HG03439 (cell line): ENCODE measurements around the gene PCDHA8.
"Not testable (repeated sequence)": the region's sequence is repeated elsewhere in the genome, so short reads cannot be mapped to it uniquely, and the experiment has no call there.

Source experiments
- ATAC-seq: cut with Tn5 transposase; IDR thresholded peaks from one replicate; pipeline ENCODE4 v1.9.1; 2021; ENCODE audit warnings: mild to moderate bottlenecking, moderate library complexity; ENCODE audit not compliant: unreplicated experiment

PCDHA8 gene

DNA sequence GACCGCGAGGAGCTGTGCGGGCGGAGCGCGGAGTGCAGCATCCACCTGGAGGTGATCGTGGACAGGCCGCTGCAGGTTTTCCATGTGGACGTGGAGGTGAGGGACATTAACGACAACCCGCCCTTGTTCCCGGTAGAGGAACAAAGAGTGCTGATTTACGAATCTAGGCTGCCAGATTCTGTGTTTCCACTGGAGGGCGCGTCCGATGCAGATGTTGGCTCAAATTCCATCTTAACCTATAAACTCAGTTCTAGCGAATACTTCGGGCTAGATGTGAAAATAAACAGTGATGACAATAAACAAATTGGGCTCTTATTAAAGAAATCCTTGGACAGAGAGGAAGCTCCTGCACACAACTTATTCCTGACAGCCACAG is 12.6 kb upstream of the PCDHA8 start:
- no peak for ATAC-seq

DNA sequence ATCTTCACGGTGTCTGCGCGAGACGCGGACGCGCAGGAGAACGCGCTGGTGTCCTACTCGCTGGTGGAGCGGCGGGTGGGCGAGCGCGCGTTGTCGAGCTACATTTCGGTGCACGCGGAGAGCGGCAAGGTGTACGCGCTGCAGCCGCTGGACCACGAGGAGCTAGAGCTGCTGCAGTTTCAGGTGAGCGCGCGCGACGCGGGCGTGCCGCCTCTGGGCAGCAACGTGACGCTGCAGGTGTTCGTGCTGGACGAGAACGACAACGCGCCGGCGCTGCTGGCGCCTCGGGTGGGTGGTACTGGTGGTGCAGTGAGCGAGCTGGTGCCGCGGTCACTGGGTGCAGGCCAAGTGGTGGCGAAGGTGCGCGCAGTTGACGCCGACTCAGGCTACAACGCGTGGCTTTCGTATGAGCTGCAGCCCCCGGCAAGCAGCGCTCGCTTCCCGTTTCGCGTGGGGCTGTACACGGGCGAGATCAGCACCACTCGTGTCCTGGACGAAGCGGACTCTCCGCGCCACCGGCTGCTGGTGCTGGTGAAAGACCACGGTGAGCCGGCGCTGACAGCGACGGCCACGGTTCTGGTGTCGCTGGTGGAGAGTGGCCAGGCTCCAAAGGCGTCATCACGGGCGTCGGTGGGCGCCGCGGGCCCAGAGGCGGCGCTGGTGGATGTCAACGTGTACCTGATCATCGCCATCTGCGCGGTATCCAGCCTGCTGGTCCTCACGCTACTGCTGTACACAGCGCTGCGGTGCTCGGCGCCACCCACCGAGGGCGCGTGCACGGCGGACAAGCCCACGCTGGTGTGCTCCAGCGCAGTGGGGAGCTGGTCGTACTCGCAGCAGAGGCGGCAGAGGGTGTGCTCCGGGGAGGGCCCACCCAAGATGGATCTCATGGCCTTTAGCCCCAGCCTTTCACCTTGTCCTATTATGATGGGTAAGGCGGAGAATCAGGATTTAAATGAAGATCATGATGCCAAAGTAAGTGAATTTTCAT is 11.2 kb upstream of the PCDHA8 start:
- not testable (repeated sequence) for ATAC-seq

DNA sequence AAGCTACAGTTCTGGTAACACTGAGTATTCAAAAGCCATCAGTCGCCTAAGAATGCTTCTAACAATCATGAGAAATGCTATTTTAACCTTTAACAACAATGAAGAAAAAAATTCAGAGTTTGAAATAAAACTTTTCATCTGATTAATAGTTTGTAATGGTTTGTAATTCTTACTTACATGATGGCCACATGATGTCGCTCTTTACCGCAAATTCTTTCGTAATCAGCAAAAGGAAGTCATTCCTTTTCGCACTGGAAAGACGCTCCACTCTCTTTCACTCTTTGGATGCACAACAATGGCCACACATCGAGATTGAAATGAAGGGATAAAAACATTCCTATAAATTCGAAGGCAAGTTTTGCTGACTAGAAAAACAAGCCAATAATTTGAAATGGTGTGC is 7.0 kb upstream of the PCDHA8 start, which contains the start of gene PCDHA7:
PCDHA7 (plus strand) TSS at position 277 of the 400 bp plus-strand sequence; CDS start at position 392, 115 bp downstream.
- ATAC-seq, result no peak

DNA sequence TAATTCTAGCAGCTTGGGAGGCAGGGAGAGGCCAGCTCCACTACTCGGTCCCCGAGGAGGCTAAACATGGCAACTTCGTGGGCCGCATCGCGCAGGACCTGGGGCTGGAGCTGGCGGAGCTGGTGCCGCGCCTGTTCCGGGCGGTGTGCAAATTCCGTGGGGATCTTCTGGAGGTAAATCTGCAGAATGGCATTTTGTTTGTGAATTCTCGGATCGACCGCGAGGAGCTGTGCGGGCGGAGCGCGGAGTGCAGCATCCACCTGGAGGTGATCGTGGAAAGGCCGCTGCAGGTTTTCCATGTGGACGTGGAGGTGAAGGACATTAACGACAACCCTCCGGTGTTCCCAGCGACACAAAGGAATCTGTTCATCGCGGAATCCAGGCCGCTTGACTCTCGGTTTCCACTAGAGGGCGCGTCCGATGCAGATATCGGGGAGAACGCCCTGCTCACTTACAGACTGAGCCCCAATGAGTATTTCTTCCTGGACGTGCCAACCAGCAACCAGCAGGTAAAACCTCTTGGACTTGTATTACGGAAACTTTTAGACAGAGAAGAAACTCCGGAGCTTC is 6.5 kb upstream of the PCDHA8 start:
- ATAC-seq, result not testable (repeated sequence)

DNA sequence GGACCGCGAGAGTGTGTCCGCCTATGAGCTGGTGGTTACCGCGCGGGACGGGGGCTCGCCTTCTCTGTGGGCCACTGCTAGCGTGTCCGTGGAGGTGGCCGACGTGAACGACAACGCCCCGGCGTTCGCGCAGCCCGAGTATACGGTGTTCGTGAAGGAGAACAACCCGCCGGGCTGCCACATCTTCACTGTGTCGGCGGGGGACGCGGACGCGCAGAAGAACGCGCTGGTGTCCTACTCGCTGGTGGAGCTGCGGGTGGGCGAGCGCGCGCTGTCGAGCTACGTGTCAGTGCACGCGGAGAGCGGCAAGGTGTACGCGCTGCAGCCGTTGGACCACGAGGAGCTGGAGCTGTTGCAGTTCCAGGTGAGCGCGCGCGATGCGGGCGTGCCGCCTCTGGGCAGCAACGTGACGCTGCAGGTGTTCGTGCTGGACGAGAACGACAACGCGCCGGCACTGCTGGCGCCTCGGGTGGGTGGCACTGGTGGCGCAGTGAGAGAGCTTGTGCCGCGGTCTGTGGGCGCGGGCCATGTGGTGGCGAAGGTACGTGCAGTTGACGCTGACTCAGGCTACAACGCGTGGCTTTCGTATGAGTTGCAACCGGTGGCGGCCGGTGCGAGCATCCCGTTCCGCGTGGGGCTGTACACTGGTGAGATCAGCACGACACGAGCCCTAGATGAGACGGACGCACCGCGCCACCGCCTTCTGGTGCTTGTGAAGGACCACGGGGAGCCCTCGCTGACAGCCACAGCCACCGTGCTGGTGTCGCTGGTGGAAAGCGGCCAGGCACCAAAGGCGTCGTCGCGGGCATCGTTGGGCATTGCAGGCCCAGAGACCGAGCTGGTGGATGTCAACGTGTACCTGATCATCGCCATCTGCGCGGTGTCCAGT is 5.1 kb upstream of the PCDHA8 start:
- no peak for ATAC-seq

DNA sequence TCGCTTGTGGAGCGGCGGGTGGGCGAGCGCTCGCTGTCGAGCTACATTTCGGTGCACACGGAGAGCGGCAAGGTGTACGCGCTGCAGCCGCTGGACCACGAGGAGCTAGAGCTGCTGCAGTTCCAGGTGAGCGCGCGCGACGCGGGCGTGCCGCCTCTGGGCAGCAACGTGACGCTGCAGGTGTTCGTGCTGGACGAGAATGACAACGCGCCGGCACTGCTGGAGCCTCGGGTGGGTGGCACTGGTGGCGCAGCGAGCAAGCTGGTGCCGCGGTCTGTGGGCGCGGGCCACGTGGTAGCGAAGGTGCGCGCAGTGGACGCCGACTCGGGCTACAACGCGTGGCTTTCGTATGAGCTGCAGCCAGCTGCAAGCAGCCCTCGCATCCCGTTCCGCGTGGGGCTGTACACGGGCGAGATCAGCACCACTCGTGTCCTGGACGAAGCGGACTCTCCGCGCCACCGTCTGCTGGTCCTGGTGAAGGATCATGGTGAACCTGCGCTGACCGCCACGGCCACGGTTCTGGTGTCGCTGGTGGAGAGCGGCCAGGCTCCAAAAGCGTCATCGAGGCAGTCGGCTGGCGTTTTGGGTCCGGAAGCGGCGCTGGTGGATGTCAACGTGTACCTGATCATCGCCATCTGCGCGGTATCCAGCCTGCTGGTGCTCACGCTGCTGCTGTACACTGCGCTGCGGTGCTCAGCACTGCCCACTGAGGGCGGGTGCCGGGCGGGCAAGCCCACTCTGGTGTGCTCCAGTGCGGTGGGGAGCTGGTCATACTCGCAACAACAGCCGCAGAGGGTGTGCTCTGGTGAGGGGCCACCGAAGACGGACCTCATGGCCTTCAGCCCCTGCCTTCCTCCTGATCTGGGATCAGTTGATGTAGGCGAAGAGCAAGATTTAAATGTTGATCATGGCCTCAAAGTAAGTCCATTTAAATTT is 2.1 kb downstream of the PCDHA8 start:
- ATAC-seq, result no peak

DNA sequence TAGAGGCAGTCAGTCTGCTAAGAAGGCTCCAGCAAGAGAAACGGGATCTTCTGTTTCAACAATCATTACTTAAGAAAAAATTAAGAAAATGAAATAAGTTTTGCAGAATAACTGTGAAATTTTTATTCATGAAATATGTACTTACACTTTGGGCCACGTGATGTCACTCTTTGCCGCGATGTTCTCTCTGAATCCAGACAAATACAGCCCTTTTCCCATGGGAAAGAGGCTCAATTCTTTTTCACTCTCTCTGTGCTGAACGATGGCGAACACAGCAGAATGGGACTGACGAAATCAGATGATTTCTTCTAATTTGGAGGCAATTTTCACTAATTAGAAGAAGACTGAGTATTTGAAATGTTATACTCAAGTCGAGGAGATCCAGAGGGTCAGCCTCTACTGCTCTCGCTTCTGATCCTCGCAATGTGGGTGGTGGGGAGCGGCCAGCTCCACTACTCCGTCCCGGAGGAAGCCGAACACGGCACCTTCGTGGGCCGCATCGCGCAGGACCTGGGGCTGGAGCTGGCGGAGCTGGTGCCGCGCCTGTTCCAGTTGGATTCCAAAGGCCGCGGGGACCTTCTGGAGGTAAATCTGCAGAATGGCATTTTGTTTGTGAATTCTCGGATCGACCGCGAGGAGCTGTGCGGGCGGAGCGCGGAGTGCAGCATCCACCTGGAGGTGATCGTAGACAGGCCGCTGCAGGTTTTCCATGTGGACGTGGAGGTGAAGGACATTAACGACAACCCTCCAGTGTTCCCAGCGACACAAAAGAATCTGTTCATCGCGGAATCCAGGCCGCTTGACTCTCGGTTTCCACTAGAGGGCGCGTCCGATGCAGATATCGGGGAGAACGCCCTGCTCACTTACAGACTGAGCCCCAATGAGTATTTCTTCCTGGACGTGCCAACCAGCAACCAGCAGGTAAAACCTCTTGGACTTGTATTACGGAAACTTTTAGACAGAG is 7.4 kb downstream of the PCDHA8 start, which contains the start of gene PCDHA9:
PCDHA9 (plus strand) TSS at position 244 of the 964 bp plus-strand sequence; CDS start at position 358, 114 bp downstream.
- not testable (repeated sequence) for ATAC-seq

DNA sequence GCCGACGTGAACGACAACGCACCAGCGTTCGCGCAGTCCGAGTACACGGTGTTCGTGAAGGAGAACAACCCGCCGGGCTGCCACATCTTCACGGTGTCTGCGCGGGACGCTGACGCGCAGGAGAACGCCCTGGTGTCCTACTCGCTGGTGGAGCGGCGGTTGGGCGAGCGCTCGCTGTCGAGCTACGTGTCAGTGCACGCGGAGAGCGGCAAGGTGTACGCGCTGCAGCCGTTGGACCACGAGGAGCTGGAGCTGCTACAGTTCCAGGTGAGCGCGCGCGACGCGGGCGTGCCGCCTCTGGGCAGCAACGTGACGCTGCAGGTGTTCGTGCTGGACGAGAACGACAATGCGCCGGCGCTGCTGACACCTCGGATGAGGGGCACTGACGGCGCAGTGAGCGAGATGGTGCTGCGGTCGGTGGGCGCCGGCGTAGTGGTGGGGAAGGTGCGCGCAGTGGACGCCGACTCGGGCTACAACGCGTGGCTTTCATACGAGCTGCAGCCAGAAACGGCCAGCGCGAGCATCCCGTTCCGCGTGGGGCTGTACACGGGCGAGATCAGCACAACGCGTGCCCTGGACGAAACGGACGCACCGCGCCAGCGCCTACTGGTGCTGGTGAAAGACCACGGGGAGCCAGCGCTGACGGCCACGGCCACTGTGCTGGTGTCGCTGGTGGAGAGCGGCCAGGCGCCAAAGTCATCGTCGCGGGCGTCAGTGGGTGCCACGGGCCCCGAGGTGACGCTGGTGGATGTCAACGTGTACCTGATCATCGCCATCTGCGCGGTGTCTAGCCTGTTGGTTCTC is 9.0 kb downstream of the PCDHA8 start:
- ATAC-seq, result not testable (repeated sequence)

DNA sequence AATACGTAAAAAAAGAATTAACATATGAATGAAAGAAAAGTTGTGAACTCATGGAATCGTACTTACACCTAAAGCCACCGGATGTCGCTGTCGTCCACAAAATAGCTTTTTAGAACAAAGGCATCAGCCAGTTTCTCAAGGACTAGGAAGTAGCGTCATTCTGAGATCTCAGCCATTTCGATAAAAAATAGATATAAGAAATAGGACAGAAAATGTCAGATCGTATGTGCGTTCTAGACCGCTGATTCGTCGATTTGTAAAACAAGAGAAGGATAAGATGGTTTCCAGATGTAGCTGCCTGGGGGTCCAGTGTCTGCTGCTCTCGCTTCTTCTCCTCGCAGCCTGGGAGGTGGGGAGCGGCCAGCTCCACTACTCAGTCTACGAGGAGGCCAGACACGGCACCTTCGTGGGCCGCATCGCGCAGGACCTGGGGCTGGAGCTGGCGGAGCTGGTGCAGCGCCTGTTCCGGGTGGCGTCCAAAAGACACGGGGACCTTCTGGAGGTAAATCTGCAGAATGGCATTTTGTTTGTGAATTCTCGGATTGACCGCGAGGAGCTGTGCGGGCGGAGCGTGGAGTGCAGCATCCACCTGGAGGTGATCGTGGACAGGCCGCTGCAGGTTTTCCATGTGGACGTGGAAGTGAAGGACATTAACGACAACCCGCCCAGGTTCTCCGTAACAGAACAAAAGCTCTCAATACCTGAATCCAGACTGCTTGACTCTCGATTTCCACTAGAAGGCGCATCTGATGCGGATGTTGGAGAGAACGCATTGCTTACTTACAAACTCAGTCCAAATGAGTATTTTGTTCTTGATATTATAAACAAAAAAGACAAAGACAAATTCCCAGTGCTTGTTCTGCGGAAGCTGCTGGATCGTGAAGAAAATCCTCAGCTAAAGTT is 15.0 kb downstream of the PCDHA8 start, which contains the start of gene PCDHA10:
PCDHA10 (plus strand) TSS at position 126 of the 903 bp plus-strand sequence; CDS start at position 278, 152 bp downstream.
- ATAC-seq, result no peak

DNA sequence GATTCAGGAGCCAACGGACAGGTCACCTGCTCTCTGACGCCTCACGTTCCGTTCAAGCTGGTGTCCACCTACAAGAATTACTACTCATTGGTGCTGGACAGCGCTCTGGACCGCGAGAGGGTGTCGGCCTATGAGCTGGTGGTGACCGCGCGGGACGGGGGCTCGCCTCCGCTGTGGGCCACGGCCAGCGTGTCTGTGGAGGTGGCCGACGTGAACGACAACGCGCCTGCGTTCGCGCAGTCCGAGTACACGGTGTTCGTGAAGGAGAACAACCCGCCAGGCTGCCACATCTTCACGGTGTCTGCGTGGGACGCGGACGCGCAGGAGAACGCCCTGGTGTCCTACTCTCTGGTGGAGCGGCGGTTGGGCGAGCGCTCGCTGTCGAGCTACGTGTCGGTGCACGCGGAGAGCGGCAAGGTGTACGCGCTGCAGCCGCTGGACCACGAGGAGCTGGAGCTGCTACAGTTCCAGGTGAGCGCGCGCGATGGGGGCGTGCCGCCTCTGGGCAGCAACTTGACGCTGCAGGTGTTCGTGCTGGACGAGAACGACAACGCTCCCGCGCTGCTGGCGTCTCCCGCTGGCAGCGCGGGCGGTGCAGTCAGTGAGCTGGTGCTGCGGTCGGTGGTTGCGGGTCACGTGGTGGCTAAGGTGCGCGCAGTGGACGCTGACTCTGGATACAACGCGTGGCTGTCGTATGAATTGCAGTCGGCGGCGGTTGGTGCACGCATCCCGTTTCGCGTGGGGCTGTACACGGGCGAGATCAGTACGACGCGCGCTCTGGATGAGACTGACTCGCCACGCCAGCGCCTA is 16.4 kb downstream of the PCDHA8 start:
- no peak for ATAC-seq

DNA sequence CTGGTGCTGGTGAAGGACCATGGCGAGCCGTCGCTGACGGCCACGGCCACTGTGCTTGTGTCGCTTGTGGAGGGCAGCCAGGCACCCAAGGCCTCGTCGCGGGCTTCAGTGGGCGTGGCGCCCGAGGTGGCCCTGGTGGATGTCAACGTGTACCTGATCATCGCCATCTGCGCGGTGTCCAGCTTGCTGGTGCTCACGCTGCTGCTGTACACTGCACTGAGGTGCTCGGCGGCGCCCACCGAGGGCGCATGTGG is 16.9 kb downstream of the PCDHA8 start:
- ATAC-seq, result no peak

DNA sequence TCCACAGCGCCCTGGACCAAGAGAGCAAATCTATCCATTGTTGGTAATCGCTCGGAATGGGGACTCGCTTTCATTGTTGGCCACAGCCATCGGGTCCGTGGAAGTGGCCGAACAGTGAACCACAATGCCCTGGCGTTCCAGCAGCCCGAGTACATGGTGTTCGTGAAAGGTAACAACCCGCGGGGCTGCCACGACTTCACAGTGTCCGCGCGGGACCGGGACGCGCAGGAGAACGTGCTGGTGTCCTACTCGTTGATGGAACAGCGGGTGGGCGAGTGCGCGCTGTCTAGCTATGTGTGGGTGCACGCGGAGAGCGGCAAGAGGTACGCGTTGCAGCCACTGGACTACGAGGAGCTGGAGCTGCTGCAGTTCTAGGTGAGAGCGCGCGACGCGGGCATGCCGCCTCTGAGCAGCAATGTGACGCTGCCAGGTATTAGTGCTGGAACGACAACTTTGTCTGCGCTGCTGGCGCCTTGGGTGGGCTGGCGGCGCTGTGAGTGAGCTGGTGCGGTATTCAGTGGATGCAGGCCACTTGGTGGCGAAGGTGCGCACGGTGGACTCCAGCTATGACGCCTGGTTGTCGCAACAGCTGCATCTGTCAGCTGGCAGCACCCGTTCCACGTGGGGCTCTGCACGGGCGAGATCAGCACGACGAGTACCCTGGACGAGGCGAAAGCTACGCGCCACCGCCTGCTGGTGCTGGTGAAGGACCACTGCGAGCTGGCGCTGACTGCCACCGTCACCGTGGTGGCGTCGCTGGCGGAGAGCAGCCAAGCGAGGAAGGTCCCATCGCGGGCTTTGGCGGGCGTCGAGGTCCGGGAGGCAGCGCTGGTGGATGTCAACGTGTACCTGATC is 21.7 kb downstream of the PCDHA8 start:
- no peak for ATAC-seq

DNA sequence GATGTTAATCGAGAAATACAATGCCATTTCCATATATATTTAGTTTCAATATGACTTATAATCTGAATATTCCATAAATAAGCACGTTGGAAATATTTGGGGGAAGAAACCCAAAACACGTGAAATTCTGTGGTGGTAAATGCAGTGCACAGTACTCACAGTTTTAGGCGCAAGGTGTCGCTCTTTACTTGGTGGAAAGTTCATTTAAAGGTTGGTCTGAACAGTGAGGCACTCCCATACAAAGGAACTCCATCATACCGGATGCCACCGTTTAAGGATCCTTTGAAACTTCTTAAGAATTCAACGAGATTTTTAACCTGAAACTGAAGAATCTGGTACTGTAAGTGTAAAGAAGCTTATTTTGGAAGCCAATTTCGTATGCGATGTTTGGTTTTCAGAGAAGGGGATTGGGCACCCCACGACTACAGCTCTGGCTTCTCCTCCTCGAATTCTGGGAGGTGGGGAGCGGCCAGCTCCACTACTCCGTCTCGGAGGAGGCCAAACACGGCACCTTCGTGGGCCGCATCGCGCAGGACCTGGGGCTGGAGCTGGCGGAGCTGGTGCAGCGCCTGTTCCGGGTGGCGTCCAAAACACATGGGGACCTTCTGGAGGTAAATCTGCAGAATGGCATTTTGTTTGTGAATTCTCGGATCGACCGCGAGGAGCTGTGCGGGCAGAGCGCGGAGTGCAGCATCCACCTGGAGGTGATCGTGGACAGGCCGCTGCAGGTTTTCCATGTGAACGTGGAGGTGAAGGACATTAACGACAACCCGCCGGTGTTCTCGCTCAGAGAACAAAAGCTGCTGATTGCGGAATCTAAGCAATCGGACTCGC is 28.0 kb downstream of the PCDHA8 start, which contains the start of gene PCDHA11:
PCDHA11 (plus strand) TSS at position 237 of the 834 bp plus-strand sequence; CDS start at position 384, 147 bp downstream.
- no peak for ATAC-seq

DNA sequence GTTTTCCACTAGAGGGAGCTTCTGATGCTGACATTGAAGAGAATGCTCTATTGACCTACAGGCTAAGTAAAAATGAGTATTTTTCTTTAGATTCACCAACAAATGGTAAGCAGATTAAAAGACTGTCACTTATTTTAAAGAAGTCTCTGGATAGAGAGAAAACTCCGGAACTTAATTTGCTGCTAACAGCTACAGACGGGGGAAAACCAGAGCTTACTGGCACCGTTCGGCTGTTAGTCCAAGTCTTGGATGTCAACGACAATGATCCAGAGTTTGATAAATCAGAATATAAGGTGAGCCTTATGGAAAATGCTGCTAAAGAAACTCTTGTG is 28.5 kb downstream of the PCDHA8 start:
- no peak for ATAC-seq
